ENCODE results near the gene ZNF235.

GRCh38 chr19:44315883-44316282 lies 11.1 kb upstream of the ZNF235 start:
- TF ChIP-seq, protein P1, sequence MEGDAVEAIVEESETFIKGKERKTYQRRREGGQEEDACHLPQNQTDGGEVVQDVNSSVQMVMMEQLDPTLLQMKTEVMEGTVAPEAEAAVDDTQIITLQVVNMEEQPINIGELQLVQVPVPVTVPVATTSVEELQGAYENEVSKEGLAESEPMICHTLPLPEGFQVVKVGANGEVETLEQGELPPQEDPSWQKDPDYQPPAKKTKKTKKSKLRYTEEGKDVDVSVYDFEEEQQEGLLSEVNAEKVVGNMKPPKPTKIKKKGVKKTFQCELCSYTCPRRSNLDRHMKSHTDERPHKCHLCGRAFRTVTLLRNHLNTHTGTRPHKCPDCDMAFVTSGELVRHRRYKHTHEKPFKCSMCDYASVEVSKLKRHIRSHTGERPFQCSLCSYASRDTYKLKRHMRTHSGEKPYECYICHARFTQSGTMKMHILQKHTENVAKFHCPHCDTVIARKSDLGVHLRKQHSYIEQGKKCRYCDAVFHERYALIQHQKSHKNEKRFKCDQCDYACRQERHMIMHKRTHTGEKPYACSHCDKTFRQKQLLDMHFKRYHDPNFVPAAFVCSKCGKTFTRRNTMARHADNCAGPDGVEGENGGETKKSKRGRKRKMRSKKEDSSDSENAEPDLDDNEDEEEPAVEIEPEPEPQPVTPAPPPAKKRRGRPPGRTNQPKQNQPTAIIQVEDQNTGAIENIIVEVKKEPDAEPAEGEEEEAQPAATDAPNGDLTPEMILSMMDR (IDR thresholded peaks at IDR 0.05), result no peak
- no peak for TF ChIP-seq POLR2A (IDR thresholded peaks at IDR 0.05)

All from upper lobe of left lung (tissue), 4 donors.